ENCODE measurements around the gene ZNF793. TPM values are rescaled to one million over a fixed set of nuclear protein-coding genes. Genes with fewer than 3 reads are reported as not detected.

ZNF793 gene
- total and polyA plus RNA-seq, 10 of the 15 experiments (the other 5 are each of a cell fraction or from before 2014, with no cell fraction given): 0.10 to 1.1 (median 0.30) TPM

GRCh38 chr19:37466798-37467607, 39.7 kb upstream of the ZNF793 start, which contains the start of gene ZNF569 (continued):
- TF ChIP-seq ZNF274 (IDR thresholded peaks at IDR 0.05; ENCODE audit: insufficient read depth, insufficient read length) (no peak), TARDBP (IDR thresholded peaks at IDR 0.05; ENCODE audit: borderline replicate concordance) (0 out of 2 replicates have a peak, but pooled peaks have one; percentile 28), NFYA (IDR thresholded peaks at IDR 0.05; ENCODE audit: borderline replicate concordance, low read depth, low read length) (no peak), DPF2 (IDR thresholded peaks at IDR 0.05) (no peak), GATAD2B (conservative IDR thresholded peaks at IDR 0.05; ENCODE audit: low read depth) (no peak; the same call in 1 of the 2 replicates), ATF7 (IDR thresholded peaks at IDR 0.05; ENCODE audit: low read depth) (no peak; the same call in 1 of the 2 replicates), FOS (IDR thresholded peaks at IDR 0.05; ENCODE audit: borderline replicate concordance, extremely low read depth, insufficient read length) (no peak), SMAD5 (IDR thresholded peaks at IDR 0.05; ENCODE audit: low read depth) (no peak), PKNOX1 (IDR thresholded peaks at IDR 0.05) (peak; percentile 71), JUNB (IDR thresholded peaks at IDR 0.05) (no peak), CBX5 (IDR thresholded peaks at IDR 0.05; ENCODE audit: low read depth) (peak; percentile 60; the same call in 1 of the 2 replicates), KDM1A (IDR thresholded peaks at IDR 0.05; ENCODE audit: borderline replicate concordance) (no peak), HCFC1 (IDR thresholded peaks at IDR 0.05; ENCODE audit: low read length) (peak; percentile 99), USF1 (IDR thresholded peaks at IDR 0.05; ENCODE audit: borderline replicate concordance, extremely low read length, insufficient read depth, low read depth, low read length) (peak; percentile 16), PBX3 (IDR thresholded peaks at IDR 0.05; ENCODE audit: insufficient replicate concordance, low read depth, low read length) (no peak), IRF5 (IDR thresholded peaks at IDR 0.05; ENCODE audit: borderline replicate concordance) (no peak), ZBED1 (IDR thresholded peaks at IDR 0.05; ENCODE audit: borderline replicate concordance) (no peak), BCL11A (IDR thresholded peaks at IDR 0.05; ENCODE audit: low read depth, low read length) (no peak), NBN (IDR thresholded peaks at IDR 0.05) (0 out of 2 replicates have a peak, but pooled peaks have one; percentile 44), JUND (IDR thresholded peaks at IDR 0.05; ENCODE audit: low read depth, low read length) (no peak), KLF5 (IDR thresholded peaks at IDR 0.05; ENCODE audit: partially characterized antibody) (no peak), SUZ12 (IDR thresholded peaks at IDR 0.05; ENCODE audit: unreplicated experiment) (no peak)
- TF ChIP-seq, protein P1, sequence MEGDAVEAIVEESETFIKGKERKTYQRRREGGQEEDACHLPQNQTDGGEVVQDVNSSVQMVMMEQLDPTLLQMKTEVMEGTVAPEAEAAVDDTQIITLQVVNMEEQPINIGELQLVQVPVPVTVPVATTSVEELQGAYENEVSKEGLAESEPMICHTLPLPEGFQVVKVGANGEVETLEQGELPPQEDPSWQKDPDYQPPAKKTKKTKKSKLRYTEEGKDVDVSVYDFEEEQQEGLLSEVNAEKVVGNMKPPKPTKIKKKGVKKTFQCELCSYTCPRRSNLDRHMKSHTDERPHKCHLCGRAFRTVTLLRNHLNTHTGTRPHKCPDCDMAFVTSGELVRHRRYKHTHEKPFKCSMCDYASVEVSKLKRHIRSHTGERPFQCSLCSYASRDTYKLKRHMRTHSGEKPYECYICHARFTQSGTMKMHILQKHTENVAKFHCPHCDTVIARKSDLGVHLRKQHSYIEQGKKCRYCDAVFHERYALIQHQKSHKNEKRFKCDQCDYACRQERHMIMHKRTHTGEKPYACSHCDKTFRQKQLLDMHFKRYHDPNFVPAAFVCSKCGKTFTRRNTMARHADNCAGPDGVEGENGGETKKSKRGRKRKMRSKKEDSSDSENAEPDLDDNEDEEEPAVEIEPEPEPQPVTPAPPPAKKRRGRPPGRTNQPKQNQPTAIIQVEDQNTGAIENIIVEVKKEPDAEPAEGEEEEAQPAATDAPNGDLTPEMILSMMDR (IDR thresholded peaks at IDR 0.05 in 2 of 3, conservative IDR thresholded peaks at IDR 0.05 in 1 of 3; ENCODE audit: control insufficient read depth in 2 of 3, extremely low read depth in 1 of 3, insufficient read depth in 1 of 3, low read depth in 3 of 3, low read length in 3 of 3): no peak
